CD4-positive, alpha-beta T cell treated with Interferon alpha-2 for 1 hour (primary cell): ENCODE measurements around the gene AMOTL1.

Experiments
- DNase-seq, 2 donors: peaks; one replicate each; pipeline ENCODE4 v3.0.0-alpha.2; 2020 to 2022

The AMOTL1 gene

GRCh38 chr11:94861306-94861845 lies 93.2 kb downstream of the AMOTL1 start:
- DNase-seq = no peak

- DNase-seq = no peak
Observed at GRCh38 chr11:94862926-94863880, 95.0 kb downstream of the AMOTL1 start.

GRCh38 chr11:94864506-94865045 lies 96.4 kb downstream of the AMOTL1 start:
- no peak for DNase-seq

- no peak for DNase-seq
Observed at GRCh38 chr11:94866231-94866822, 98.2 kb downstream of the AMOTL1 start.

GRCh38 chr11:94866936-94867795 lies 99.0 kb downstream of the AMOTL1 start:
- no peak for DNase-seq

GRCh38 chr11:94868468-94868867 lies 100.3 kb downstream of the AMOTL1 start:
- no peak for DNase-seq

- no peak for DNase-seq
Observed at GRCh38 chr11:94869186-94869585, 101.0 kb downstream of the AMOTL1 start.

- no peak for DNase-seq
Observed at GRCh38 chr11:94870422-94870821, 102.3 kb downstream of the AMOTL1 start.

GRCh38 chr11:94871491-94872185 lies 103.5 kb downstream of the AMOTL1 start:
- no peak for DNase-seq

- DNase-seq = no peak
Observed at GRCh38 chr11:94873916-94874540, 105.9 kb downstream of the AMOTL1 start.

GRCh38 chr11:94876222-94876621 lies 108.1 kb downstream of the AMOTL1 start:
- no peak for DNase-seq

GRCh38 chr11:94876645-94877442 lies 108.7 kb downstream of the AMOTL1 start:
- peak; percentile 7 to 23 for DNase-seq

- no peak for DNase-seq
Observed at GRCh38 chr11:94877443-94878200, 109.5 kb downstream of the AMOTL1 start.

- no peak for DNase-seq
Observed at GRCh38 chr11:94879006-94879405, 110.8 kb downstream of the AMOTL1 start.

GRCh38 chr11:94880216-94880615 lies 112.1 kb downstream of the AMOTL1 start:
- DNase-seq = no peak

- no peak for DNase-seq
Observed at GRCh38 chr11:94882931-94883330, 114.8 kb downstream of the AMOTL1 start.

- no peak for DNase-seq
Observed at GRCh38 chr11:94883878-94884277, 115.7 kb downstream of the AMOTL1 start.

- no peak for DNase-seq
Observed at GRCh38 chr11:94884376-94884775, 116.2 kb downstream of the AMOTL1 start.

GRCh38 chr11:94885133-94885532 lies 117.0 kb downstream of the AMOTL1 start:
- DNase-seq = no peak

- no peak for DNase-seq
Observed at GRCh38 chr11:94885581-94885980, 117.4 kb downstream of the AMOTL1 start.
